PC-3 (cell line): ENCODE results near the gene LY6G6F. TPM values are rescaled to one million over a fixed set of nuclear protein-coding genes. Genes with fewer than 3 reads are reported as not detected.

Experiments used
- ATAC-seq: fragments of 200-7000 bp; cut with Tn5 transposase; 2 replicates; pipeline ENCODE4 v1.9.1; 2020; ENCODE audit warnings: mild to moderate bottlenecking, moderate library complexity
- BruUV-seq: library from RNA; stranded (reverse); fragments of 400-500 nt; replicated peaks from 2 replicates; lab custom pipeline; 2021; lab: Mats Ljungman, UMichigan
- CTCF ChIA-PET: fragments of 300-600 bp; sonication (Branson Sonifier 250); formaldehyde crosslinking; loops from one replicate; lab custom pipeline; 2022; ENCODE audit warnings: antibody characterized with exemption; lab: Charles Lee
- POLR2A ChIA-PET: fragments of 300-600 bp; sonication (Branson Sonifier 250); formaldehyde crosslinking; loops from one replicate; lab custom pipeline; 2022; ENCODE audit warnings: antibody characterized with exemption; ENCODE audit not compliant: unreplicated experiment; lab: Charles Lee
- DNase-seq: peaks from one replicate; pipeline ENCODE4 v3.0.0-alpha.2; 2015
- H2AFZ ChIP-seq: fragments of 300-600 bp; sonication (generic); 2 replicates; pipeline ENCODE4 v1.6.0; 2016; ENCODE audit warnings: antibody characterized with exemption, low read length
- H3F3A ChIP-seq: fragments of 300-600 bp; sonication (generic); one replicate; pipeline ENCODE4 v1.6.0; 2017; ENCODE audit warnings: antibody characterized with exemption, low read length, control low read depth, mild to moderate bottlenecking; ENCODE audit not compliant: unreplicated experiment
- H3K27ac ChIP-seq: fragments of 300-600 bp; sonication (generic); 2 replicates; pipeline ENCODE4 v1.5.1; 2016; ENCODE audit warnings: mild to moderate bottlenecking, low read length
- H3K27me3 ChIP-seq: fragments of 300-600 bp; sonication (generic); 2 replicates; pipeline ENCODE4 v1.6.1; 2016; ENCODE audit warnings: low read length, mixed read lengths
- H3K36me3 ChIP-seq: fragments of 300-600 bp; sonication (generic); 2 replicates; pipeline ENCODE4 v1.6.1; 2016; ENCODE audit warnings: low read depth, mixed run types, low read length, mixed read lengths
- H3K4me1 ChIP-seq: fragments of 300-600 bp; sonication (generic); 2 replicates; pipeline ENCODE4 v1.5.1; 2016; ENCODE audit warnings: low read length; ENCODE audit not compliant: insufficient read depth
- H3K4me2 ChIP-seq: fragments of 300-600 bp; sonication (generic); 2 replicates; pipeline ENCODE4 v1.6.0; 2016; ENCODE audit warnings: low read length
- H3K4me3 ChIP-seq: fragments of 300-600 bp; sonication (generic); 2 replicates; pipeline ENCODE4 v1.5.1; 2016; ENCODE audit warnings: mild to moderate bottlenecking, low read length, mixed read lengths
- H3K79me2 ChIP-seq: fragments of 300-600 bp; sonication (generic); 2 replicates; pipeline ENCODE4 v1.6.1; 2017; ENCODE audit warnings: low read length, mixed read lengths
- H3K9ac ChIP-seq: fragments of 300-600 bp; sonication (generic); 2 replicates; pipeline ENCODE4 v1.6.0; 2016; ENCODE audit warnings: mild to moderate bottlenecking, low read length
- H3K9me2 ChIP-seq: fragments of 300-600 bp; sonication (generic); replicated peaks from 2 replicates; pipeline ENCODE4 v1.6.1; 2016; ENCODE audit warnings: mixed run types, low read length, mixed read lengths
- H3K9me3 ChIP-seq: fragments of 300-600 bp; sonication (generic); 2 replicates; pipeline ENCODE4 v1.6.1; 2016; ENCODE audit warnings: low read length, mixed read lengths
- H4K20me1 ChIP-seq: fragments of 300-600 bp; sonication (generic); 2 replicates; pipeline ENCODE4 v1.6.1; 2016; ENCODE audit warnings: low read length, mixed read lengths
- EZH2 ChIP-seq: fragments of 300-600 bp; sonication (generic); IDR thresholded peaks from one replicate; pipeline ENCODE4 v1.6.1; 2017; ENCODE audit warnings: antibody characterized with exemption, mild to moderate bottlenecking, low read length; ENCODE audit not compliant: unreplicated experiment
- EZH2phosphoT487 ChIP-seq: fragments of 300-600 bp; sonication (generic); IDR thresholded peaks from 2 replicates; pipeline ENCODE4 v1.6.1; 2018; ENCODE audit warnings: mild to moderate bottlenecking, antibody characterized with exemption, low read length, borderline replicate concordance
- intact Hi-C: fragments of 100-400 bp; cut with micrococcal nuclease; formaldehyde crosslinking; loops from 2 replicates; pipeline ENCODE4 v1.9.0; 2023
- total RNA-seq: library from RNA; depleted of rRNA; stranded (reverse); fragments of >200 nt; gene quantifications from 2 replicates; pipeline ENCODE4 v1.2.3, GENCODE V29; 2014
- TF ChIP-seq, protein P1 (sequence below): fragments of 300-600 bp; sonication (generic); conservative IDR thresholded peaks from 2 replicates; pipeline ENCODE4 v1.5.1; 2017; ENCODE audit warnings: antibody characterized with exemption, low read depth, mild to moderate bottlenecking, low read length

The LY6G6F gene
- total RNA-seq, 1 experiment from 2014 or later: not detected

GRCh38 chr6:31739639-31740396 lies 33.2 kb downstream of the LY6G6F start, which contains the start of gene MSH5:
TSS of gene MSH5 (plus strand) at chr6:31740005. CDS start at chr6:31740467, 462 bp downstream.
- H2AFZ ChIP-seq: peak within 1 kb of the TSS; percentile 93
- H3K27me3 ChIP-seq: no peaks in the 10 kb centered on the region
- ATAC-seq (peak; percentile 77), DNase-seq (peak; percentile 99)
- peaks cover 34% of the 10 kb centered on the region for H3K79me2 ChIP-seq
- peak within 1 kb of the TSS; percentile 95 for H3K9ac ChIP-seq
- H3F3A ChIP-seq: no peaks in the 10 kb centered on the region
- BruUV-seq: TSS peak; percentile 62
- H3K27ac ChIP-seq: peak within 1 kb of the TSS; percentile 87
- H3K4me1 ChIP-seq: peaks cover 42% of the 10 kb centered on the region
- TF ChIP-seq EZH2phosphoT487: no peak
- TF ChIP-seq EZH2: no peak
- TF ChIP-seq, protein P1, sequence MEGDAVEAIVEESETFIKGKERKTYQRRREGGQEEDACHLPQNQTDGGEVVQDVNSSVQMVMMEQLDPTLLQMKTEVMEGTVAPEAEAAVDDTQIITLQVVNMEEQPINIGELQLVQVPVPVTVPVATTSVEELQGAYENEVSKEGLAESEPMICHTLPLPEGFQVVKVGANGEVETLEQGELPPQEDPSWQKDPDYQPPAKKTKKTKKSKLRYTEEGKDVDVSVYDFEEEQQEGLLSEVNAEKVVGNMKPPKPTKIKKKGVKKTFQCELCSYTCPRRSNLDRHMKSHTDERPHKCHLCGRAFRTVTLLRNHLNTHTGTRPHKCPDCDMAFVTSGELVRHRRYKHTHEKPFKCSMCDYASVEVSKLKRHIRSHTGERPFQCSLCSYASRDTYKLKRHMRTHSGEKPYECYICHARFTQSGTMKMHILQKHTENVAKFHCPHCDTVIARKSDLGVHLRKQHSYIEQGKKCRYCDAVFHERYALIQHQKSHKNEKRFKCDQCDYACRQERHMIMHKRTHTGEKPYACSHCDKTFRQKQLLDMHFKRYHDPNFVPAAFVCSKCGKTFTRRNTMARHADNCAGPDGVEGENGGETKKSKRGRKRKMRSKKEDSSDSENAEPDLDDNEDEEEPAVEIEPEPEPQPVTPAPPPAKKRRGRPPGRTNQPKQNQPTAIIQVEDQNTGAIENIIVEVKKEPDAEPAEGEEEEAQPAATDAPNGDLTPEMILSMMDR: no peak
- H3K9me3 ChIP-seq: no peaks in the 10 kb centered on the region
- H3K4me2 ChIP-seq: peak within 1 kb of the TSS; percentile 98
- ChIA-PET CTCF (interaction anchor here (0.6 to 1.0 kb wide), 3 partner anchors 13 to 419 kb away, joined by 3 to 4 read pairs (median 3); no protein-coding TSS in a partner anchor), POLR2A (interaction anchor here (0.5 to 1.0 kb wide), 4 partner anchors 13 to 1577 kb away, joined by 3 to 4 read pairs (median 3); partner anchors contain the start of gene GPANK1)
- intact Hi-C loops: loop anchor here (1.0 to 5.0 kb wide), 3 partner anchors 60 to 92 kb away; partner anchors contain the start of genes HSPA1A and HSPA1L
- H4K20me1 ChIP-seq: no peaks in the 10 kb centered on the region
- peaks cover 5% of the 10 kb centered on the region; the same call in 1 of the 2 replicates for H3K36me3 ChIP-seq
- H3K9me2 ChIP-seq: no peaks in the 10 kb centered on the region
- peak within 1 kb of the TSS; percentile 79 for H3K4me3 ChIP-seq

GRCh38 chr6:31740397-31741223 lies 33.9 kb downstream of the LY6G6F start:
- Histone ChIP-seq H3K27ac (peak overlapping the region; percentile 72), H3K36me3 (peaks cover 5% of the 10 kb centered on the region; the same call in 1 of the 2 replicates), H2AFZ (peak overlapping the region; percentile 93), H3F3A (no peaks in the 10 kb centered on the region), H4K20me1 (no peaks in the 10 kb centered on the region), H3K4me3 (peak overlapping the region; percentile 79), H3K9ac (peak overlapping the region; percentile 95), H3K79me2 (peaks cover 26% of the 10 kb centered on the region), H3K4me1 (peaks cover 42% of the 10 kb centered on the region), H3K9me3 (no peaks in the 10 kb centered on the region), H3K4me2 (peak overlapping the region; percentile 98), H3K9me2 (no peaks in the 10 kb centered on the region), H3K27me3 (no peaks in the 10 kb centered on the region)
- no TSS peak for BruUV-seq
- ChIA-PET CTCF (interaction anchor here (1.0 kb wide), 1 partner anchor 29 kb away, joined by 3 read pairs; no protein-coding TSS in a partner anchor), POLR2A (interaction anchor here (0.6 kb wide), 1 partner anchor 12 kb away, joined by 3 read pairs; no protein-coding TSS in a partner anchor)
- ATAC-seq: no peak
- DNase-seq: no peak
- TF ChIP-seq, protein P1: no peak
- TF ChIP-seq EZH2 (no peak), EZH2phosphoT487 (no peak)
- intact Hi-C loops: no loop called here
